Stimulated activated naive B cell treated with anti-CD40 and anti-IgM and Interleukin-4, amounts not matched to agents 10 μg/mL and 1 μg/mL and 100 μg/mL, for 72 hours (primary cell): ENCODE measurements around the gene CDV3.
A peak's percentile ranks its signal among the peaks of the same experiment; 100 is the strongest.
"Not testable (repeated sequence)": the region's sequence is repeated elsewhere in the genome, so short reads cannot be mapped to it uniquely, and the experiment has no call there.

Experiments used
- ATAC-seq, 2 donors: fragments of 150-1000 bp; cut with Tn5 transposase; replicated peaks; 2 replicates each; pipeline ENCODE4 v1.10.0; 2021; ENCODE audit warnings: moderate library complexity in 1 of 2
- DNase-seq: peaks from one replicate; pipeline ENCODE4 v3.0.0; 2021
- H3K27ac Mint-ChIP-seq: one replicate; pipeline ENCODE4 v1.8.0; 2022; ENCODE audit warnings: mild to moderate bottlenecking, mixed read lengths
- H3K27me3 Mint-ChIP-seq, 2 donors: one replicate each; pipeline ENCODE4 v1.8.0; 2022; ENCODE audit warnings: mixed read lengths in 2 of 2
- H3K36me3 Mint-ChIP-seq, 2 donors: one replicate each; pipeline ENCODE4 v1.8.0; 2022; ENCODE audit warnings: mixed read lengths in 2 of 2, mild to moderate bottlenecking in 1 of 2
- H3K4me1 Mint-ChIP-seq, 2 donors: one replicate each; pipeline ENCODE4 v1.8.0; 2022; ENCODE audit warnings: mixed read lengths in 2 of 2, mild to moderate bottlenecking in 1 of 2
- H3K4me3 Mint-ChIP-seq, 2 donors: one replicate each; pipeline ENCODE4 v1.8.0; 2022; ENCODE audit warnings: mild to moderate bottlenecking in 2 of 2, mixed read lengths in 2 of 2, moderate library complexity in 1 of 2
- H3K9me3 Mint-ChIP-seq, 2 donors: one replicate each; pipeline ENCODE4 v1.8.0; 2022; ENCODE audit warnings: mixed read lengths in 2 of 2, mild to moderate bottlenecking in 1 of 2

The CDV3 gene

DNA sequence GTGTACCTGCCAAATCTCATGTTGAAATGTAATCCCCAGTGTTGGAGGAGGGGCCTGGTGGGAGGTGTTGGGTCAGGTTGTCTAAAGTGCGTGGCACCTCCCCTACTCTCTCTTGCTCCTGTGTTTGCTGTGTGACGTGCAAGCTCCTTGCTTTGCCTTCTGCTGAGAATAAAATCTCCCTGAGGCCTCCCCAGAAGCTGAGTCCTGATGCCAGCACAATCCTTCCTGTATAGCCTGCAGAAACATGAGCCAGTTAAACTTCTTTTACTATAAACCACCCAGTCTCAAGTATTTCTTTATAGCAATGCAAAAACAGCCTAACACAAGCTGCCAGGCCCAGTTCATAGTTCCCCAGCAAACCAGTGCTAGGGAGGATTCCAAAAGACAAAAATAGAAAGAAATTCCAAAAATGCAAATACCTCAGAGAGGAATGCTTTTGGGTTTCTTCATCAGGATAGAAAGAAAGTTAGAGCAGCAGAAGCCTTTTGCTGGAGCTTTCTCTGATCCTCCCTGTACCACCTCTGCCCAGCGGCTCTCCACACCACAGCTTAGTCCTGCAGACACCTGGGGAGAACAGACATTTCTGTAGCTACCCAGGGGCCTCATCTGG lies 25.9 kb upstream of the CDV3 start:
- ATAC-seq (no peak), DNase-seq (no peak)
- Mint-ChIP-seq H3K36me3 (peaks cover 0 to 3% of the 10 kb centered on the region in 2 donors), H3K4me1 (peaks cover 4 to 12% of the 10 kb centered on the region in 2 donors), H3K27me3 (peaks cover 0 to 3% of the 10 kb centered on the region in 2 donors), H3K4me3 (no peak overlapping the region), H3K9me3 (peaks cover 1 to 2% of the 10 kb centered on the region in 2 donors), H3K27ac (no peak overlapping the region)

DNA sequence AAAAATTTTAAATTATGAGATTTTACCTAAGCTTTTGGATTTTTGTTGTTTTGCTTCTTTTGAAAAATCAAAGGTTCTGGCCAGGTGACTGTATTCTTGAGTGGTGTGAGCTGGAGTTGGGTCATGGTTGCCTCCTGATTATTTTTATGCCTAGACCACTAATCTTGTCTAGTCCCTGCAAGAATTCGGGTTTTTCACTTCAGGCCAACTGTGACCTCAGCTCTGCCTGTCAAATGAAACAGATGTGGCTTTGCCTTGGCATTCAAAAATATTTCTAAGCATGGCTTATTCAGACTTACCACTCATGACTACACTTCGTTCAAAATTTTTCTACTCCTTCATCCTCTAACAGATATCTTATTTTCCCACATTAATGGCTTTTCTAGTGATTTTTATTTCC lies 25.4 kb upstream of the CDV3 start:
- H3K27ac Mint-ChIP-seq: no peak overlapping the region

DNA sequence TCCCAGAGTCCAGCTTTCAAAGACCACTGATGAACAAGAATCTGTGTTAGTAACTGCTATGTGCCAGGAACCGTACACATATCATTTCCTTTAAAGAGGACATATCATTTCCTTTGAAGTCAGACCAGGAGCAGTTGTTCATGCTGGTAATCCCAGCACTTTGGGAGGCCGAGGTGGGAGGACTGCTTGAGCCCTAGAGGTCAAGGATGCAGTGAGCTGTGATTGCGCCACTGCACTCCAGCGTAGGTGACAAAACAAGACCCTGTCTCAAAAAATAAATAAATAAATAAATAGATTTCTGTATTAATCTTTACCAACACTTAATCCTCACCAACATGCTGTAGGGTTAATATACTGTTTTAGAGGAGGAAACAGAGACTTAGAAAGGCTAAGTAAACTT lies 23.9 kb upstream of the CDV3 start:
- no peak for DNase-seq
- no peak for ATAC-seq

More for the DNA sequence above, 25.4 kb upstream of the CDV3 start:
- peaks cover 2 to 4% of the 10 kb centered on the region in 2 donors for H3K9me3 Mint-ChIP-seq
- peaks cover 4 to 12% of the 10 kb centered on the region in 2 donors for H3K4me1 Mint-ChIP-seq
- H3K4me3 Mint-ChIP-seq: no peak overlapping the region
- peaks cover 0 to 4% of the 10 kb centered on the region in 2 donors for H3K36me3 Mint-ChIP-seq
- ATAC-seq (no peak), DNase-seq (no peak)
- H3K27me3 Mint-ChIP-seq: peaks cover 0 to 6% of the 10 kb centered on the region in 2 donors

DNA sequence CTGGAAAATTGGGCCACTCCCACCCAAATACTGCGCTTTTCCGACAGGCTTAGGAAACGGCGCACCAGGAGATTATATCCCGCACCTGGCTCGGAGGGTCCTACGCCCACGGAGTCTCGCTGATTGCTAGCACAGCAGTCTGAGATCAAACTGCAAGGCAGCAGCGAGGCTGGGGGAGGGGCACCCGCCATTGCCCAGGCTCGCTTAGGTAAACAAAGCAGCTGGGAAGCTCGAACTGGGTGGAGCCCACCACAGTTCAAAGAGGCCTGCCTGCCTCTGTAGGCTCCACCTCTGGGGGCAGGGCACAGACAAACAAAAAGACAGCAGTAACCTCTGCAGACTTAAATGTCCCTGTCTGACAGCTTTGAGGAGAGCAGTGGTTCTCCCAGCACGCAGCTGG lies 21.9 kb upstream of the CDV3 start:
- not testable (repeated sequence) for H3K36me3 Mint-ChIP-seq, H3K27ac Mint-ChIP-seq, H3K9me3 Mint-ChIP-seq, H3K4me3 Mint-ChIP-seq, H3K27me3 Mint-ChIP-seq, DNase-seq, ATAC-seq
- peaks cover 6 to 17% of the 10 kb centered on the region in 2 donors for H3K4me1 Mint-ChIP-seq

More for the DNA sequence above, 23.9 kb upstream of the CDV3 start:
- no peak overlapping the region for H3K4me3 Mint-ChIP-seq
- H3K27me3 Mint-ChIP-seq: peaks cover 0 to 6% of the 10 kb centered on the region in 2 donors
- H3K36me3 Mint-ChIP-seq: peaks cover 0 to 4% of the 10 kb centered on the region in 2 donors
- H3K4me1 Mint-ChIP-seq: peaks cover 4 to 12% of the 10 kb centered on the region in 2 donors
- H3K9me3 Mint-ChIP-seq: peaks cover 2 to 4% of the 10 kb centered on the region in 2 donors
- no peak overlapping the region for H3K27ac Mint-ChIP-seq

DNA sequence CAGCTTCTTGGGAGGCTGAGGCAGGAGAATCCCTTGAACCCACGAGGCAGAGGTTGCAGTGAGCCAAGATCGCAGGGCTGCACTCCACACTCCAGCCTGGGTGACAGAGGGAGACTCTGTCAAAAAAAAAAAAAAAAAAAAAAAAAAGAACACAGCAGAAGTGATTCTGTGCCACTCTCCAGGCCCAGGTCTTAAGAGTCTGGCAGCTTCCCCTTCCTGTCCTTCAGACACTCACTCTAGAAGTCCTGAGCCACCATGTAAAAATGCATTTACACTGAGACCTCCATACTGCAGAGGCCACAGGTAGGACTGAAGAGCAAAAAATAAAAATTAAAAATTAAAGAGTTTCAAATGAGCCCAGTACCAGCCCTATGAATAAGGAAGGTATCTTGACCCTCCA lies 11.8 kb upstream of the CDV3 start:
- H3K36me3 Mint-ChIP-seq: peaks cover 3 to 5% of the 10 kb centered on the region in 2 donors
- ATAC-seq (peak; percentile 57 to 74), DNase-seq (no peak)
- H3K9me3 Mint-ChIP-seq: peaks cover 2 to 3% of the 10 kb centered on the region in 2 donors
- H3K27me3 Mint-ChIP-seq: no peaks in the 10 kb centered on the region
- H3K4me1 Mint-ChIP-seq: peaks cover 2 to 5% of the 10 kb centered on the region in 2 donors
- no peak overlapping the region for H3K4me3 Mint-ChIP-seq
- no peak overlapping the region for H3K27ac Mint-ChIP-seq

DNA sequence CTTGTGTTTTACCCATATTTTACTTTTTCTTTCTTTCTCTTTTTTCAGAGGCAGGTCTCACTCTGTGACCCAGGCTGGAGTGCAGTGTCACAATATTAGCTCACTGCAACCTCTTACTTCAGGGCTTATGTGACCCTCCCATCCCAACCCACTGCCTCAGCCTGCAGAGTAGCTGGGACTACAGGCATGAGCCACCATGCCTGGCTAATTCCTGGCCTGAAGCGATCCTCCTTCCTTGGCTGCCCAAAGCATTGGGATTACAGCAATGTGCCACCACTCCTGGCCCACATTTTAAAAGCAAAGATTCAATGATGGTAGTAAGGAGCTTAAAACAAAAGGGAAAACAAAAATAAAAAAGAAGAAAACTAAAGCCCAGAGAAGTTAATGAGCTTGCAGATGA lies 11.1 kb upstream of the CDV3 start:
- Mint-ChIP-seq H3K27ac (no peak overlapping the region), H3K36me3 (peaks cover 7 to 11% of the 10 kb centered on the region in 2 donors), H3K4me1 (peaks cover 7 to 12% of the 10 kb centered on the region in 2 donors), H3K9me3 (peaks cover 2 to 3% of the 10 kb centered on the region in 2 donors), H3K4me3 (no peak overlapping the region), H3K27me3 (no peaks in the 10 kb centered on the region)
- ATAC-seq: no peak
- no peak for DNase-seq

DNA sequence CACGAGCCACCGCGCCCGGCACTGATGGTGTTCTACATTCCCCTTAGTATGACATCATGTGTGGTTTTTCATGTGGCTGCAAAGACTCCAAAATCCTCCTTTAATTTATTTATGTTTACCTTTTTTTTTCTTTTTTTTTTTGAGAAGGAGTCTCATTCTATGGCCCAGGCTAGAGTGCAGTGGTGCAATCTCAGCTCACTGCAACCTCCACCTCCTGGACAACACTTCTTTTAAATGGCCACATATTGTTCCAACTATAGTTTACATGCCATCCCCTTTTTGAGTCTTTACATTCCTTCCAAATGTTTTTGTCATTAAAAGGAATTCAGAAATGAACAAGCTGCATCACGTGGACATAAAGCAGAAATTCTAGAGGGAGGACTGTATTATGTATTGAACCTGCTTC lies 10.3 kb upstream of the CDV3 start:
- DNase-seq: no peak
- H3K36me3 Mint-ChIP-seq: peaks cover 7 to 12% of the 10 kb centered on the region in 2 donors
- H3K9me3 Mint-ChIP-seq: peaks cover 2 to 3% of the 10 kb centered on the region in 2 donors
- H3K27ac Mint-ChIP-seq: no peak overlapping the region
- ATAC-seq: no peak
- no peaks in the 10 kb centered on the region for H3K27me3 Mint-ChIP-seq
- H3K4me3 Mint-ChIP-seq: no peak overlapping the region
- peaks cover 10 to 15% of the 10 kb centered on the region in 2 donors for H3K4me1 Mint-ChIP-seq

DNA sequence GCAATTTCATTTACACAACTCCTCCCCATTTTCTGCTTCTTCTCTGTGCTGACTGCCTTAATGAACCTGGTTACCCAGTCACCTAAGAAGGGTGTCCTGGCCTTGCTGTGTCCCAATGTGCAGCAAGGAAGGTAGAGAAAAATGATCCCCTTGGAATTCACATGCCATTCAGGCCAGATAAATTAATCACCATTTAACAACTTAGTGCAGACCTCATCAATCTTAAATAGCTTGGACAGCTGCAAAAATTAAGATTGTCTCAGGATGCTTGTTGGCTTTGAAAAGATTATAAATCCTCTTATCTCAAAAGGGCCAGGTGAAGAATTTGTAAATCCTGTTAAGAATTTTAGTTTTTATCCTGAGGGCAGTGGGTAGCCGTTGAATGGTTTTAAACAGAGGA lies 9.7 kb upstream of the CDV3 start:
- Mint-ChIP-seq H3K27me3 (no peaks in the 10 kb centered on the region), H3K4me3 (no peak overlapping the region), H3K27ac (no peak overlapping the region), H3K4me1 (peaks cover 10 to 20% of the 10 kb centered on the region in 2 donors), H3K36me3 (peaks cover 4 to 9% of the 10 kb centered on the region in 2 donors), H3K9me3 (peaks cover 0 to under 1% of the 10 kb centered on the region in 2 donors)
- DNase-seq: no peak
- ATAC-seq: no peak

DNA sequence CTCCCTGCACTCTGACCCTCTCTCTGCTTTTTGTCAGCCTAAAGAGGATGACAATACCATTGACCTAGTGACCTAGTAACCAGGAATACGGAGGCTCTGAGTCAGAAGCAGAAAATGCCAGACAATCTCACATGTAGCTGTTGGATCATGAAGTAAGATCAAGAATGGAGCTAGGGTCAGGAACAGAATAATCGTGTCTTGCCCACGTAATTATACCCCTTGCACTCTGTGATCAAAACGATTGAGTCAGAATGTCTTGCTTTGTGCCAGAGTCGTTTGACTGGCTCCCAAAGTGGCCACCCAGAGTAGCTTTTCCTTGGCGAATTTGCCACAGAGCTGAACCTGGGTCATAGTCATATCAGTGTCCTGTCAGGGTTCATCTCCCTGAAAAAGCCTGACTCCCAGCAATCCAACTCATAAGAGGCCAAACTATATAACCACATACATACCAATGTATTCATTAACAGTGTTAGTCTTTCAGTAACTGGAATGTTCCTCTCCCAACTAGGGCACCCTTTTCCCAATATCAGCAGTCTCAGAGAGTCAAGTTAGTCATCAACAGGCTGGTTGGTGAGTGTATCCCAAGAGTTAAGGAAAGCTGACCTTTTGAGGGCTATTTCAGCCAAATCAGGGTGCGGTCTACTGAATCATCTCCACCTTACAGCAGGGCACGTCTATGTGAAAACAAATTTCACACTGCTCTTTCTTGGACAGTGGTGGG lies 5.0 kb upstream of the CDV3 start:
- Mint-ChIP-seq H3K27me3 (no peaks in the 10 kb centered on the region), H3K27ac (no peak overlapping the region), H3K9me3 (no peaks in the 10 kb centered on the region), H3K4me1 (peaks cover 29 to 58% of the 10 kb centered on the region in 2 donors), H3K4me3 (no peak overlapping the region), H3K36me3 (peaks cover 4 to 7% of the 10 kb centered on the region in 2 donors)
- DNase-seq (no peak), ATAC-seq (no peak)

DNA sequence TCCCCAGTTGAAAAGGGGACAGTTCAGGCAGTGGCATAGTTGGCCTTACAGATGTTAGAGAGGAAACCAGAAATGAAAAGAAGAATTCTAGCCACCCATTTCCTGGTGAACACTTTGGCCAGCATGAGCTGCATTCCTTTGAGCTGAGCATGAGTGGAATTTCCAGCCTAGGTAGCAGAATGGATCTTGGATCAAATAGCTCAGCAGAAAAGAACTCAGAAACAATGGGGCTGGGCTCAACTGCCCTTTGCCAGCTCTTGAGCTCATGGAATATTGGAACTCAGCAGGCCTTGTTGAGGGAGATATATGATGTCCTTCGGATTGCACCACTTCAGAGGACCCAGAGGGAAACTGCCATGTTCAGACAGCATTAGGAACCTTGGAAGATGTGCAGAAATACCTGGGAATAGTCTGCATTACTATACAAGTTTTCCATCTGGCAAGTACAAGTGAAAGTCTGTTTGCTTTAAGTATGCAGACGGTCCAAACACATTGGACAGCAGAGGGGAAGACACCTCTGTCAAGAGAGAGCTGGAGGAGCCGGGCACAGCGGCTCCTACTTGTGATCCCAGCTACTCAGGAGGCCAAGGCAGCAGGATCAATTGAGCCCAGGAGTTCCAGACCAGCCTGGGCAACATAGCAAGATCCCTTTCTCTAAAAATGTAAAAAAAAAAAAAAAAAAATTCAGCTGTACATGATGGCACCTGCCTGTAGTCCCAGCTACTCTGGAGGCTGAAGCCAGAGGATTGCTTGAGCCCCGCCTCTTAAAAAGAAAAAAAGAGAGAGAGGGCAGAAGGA lies 3.1 kb upstream of the CDV3 start:
- H3K4me3 Mint-ChIP-seq: no peak overlapping the region
- ATAC-seq (no peak), DNase-seq (no peak)
- H3K9me3 Mint-ChIP-seq: no peaks in the 10 kb centered on the region
- H3K4me1 Mint-ChIP-seq: peaks cover 29 to 61% of the 10 kb centered on the region in 2 donors
- no peaks in the 10 kb centered on the region for H3K27me3 Mint-ChIP-seq
- peaks cover 8 to 17% of the 10 kb centered on the region in 2 donors for H3K36me3 Mint-ChIP-seq
- H3K27ac Mint-ChIP-seq: peak overlapping the region; percentile 47

DNA sequence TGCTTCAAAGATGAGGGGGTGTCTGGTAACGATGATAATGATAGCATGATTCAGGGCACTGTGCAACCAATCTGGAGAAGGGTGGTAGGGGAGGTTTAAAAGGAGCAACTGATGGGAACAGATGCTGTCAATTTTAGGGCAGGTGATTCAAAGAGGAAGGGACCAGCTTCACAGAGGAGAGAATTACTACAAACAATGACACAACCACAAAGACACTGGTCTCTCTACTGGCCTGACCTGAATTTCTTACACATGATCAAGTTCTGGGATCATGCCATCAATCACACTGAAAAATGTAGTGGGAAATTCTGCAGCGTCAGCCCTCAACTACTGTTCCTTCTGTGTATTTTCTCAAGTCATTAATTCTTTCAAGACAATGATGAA lies 2.6 kb upstream of the CDV3 start:
- peak overlapping the region; percentile 9 for H3K27ac Mint-ChIP-seq
- peaks cover 29 to 64% of the 10 kb centered on the region in 2 donors for H3K4me1 Mint-ChIP-seq
- H3K36me3 Mint-ChIP-seq: peaks cover 9 to 21% of the 10 kb centered on the region in 2 donors
- ATAC-seq: no peak
- no peak for DNase-seq
- no peak overlapping the region for H3K4me3 Mint-ChIP-seq
- H3K9me3 Mint-ChIP-seq: no peaks in the 10 kb centered on the region
- H3K27me3 Mint-ChIP-seq: no peaks in the 10 kb centered on the region

DNA sequence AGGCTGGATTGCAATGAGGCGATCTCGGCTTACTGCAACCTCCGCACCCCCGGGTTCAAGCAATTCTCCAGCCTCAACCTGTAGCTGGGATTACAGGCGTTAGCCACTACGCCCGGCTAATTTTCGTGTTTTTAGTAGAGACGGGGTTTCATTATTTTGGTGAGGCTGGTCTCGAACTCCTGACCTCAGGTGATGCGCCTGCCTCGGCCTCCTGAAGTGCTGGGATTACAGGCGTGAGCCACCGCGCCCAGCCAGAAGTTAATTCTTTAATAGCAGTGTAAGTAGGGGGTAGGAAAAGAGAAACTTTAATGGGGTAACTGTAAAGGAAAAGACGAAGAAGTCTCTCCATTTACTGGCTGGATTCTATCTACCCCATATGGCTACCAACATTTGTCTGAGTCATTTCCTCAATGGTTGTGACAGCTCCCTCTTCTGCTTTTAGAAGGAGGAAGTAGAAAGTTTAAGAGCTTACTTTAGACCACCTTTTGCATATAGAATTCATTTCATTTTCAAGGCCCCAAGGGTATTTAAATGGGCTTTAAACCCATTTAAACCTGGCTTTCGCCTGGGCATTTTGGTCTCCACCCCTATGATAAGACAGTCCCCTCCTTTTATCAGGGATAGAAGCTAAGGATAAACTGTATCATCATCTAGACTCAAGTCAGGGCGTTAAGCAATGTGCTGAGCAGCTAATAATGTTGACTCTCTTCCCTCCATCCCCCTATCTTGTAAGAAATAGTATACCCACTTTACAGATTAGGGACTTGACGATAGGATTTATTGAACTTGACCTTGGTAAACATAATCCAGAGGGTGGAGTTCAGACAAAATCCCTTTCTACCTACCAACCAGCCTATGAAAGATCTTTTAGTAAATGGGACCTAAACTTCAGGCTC lies 1.1 kb upstream of the CDV3 start:
- Mint-ChIP-seq H3K27me3 (no peaks in the 10 kb centered on the region), H3K27ac (peak overlapping the region; percentile 99), H3K4me3 (peak overlapping the region; percentile 85 to 86), H3K4me1 (peaks cover 31 to 70% of the 10 kb centered on the region in 2 donors), H3K36me3 (peaks cover 12 to 27% of the 10 kb centered on the region in 2 donors), H3K9me3 (no peaks in the 10 kb centered on the region)
- DNase-seq (peak; percentile 46), ATAC-seq (peak; percentile 35 to 46)

DNA sequence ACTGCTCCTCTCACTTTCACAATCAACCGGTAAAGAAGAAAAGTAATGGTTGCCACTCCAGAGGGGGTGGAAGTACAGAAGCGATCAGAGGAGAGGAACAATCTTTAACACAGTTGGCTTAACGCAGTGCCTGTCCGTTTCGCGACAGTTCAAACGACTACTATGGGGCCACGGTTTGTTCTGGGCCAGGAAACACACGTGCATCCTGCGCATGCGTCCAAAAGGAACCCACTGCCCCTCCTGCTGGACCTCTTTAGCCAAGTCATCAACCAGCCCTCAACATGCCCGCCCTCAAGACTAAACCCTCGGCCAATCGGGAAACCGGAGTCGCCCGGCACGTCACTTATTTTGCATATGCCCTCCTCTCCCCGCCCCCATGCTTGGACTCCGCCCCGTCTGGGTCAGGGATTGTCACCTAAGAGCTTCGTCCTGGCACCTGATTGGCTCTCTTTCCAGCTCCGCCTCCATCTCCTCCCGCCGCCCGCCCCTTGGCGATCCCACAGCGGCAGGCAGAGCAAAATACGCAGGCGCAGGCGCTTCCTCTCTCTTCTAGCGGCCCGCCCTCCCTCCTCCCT lies 345 bp upstream of the CDV3 start:
- DNase-seq: peak; percentile 100
- Mint-ChIP-seq H3K27ac (peak overlapping the region; percentile 99), H3K9me3 (no peaks in the 10 kb centered on the region), H3K27me3 (no peaks in the 10 kb centered on the region), H3K4me3 (peak overlapping the region; percentile 85 to 86), H3K4me1 (peaks cover 36 to 75% of the 10 kb centered on the region in 2 donors), H3K36me3 (peaks cover 17 to 34% of the 10 kb centered on the region in 2 donors)
- ATAC-seq: peak; percentile 81 to 85
